H1 (cell line): ENCODE results near the gene SPATA31C2. TPM values are rescaled to one million over a fixed set of nuclear protein-coding genes. Genes with fewer than 3 reads are reported as not detected.

Experiments used
- CTCF ChIA-PET: fragments of 300-600 bp; sonication (Branson Sonifier 250); formaldehyde crosslinking; loops from one replicate; lab custom pipeline; 2021; ENCODE audit not compliant: partially characterized antibody; lab: Charles Lee
- POLR2A ChIA-PET: fragments of 300-600 bp; sonication (Branson Sonifier 250); formaldehyde crosslinking; loops from one replicate; lab custom pipeline; 2021; ENCODE audit warnings: inconsistent platforms; ENCODE audit not compliant: partially characterized antibody; lab: Charles Lee
- DNase-seq, 2 experiments: peaks; one replicate each; pipeline versions ENCODE4 v3.0.0 to v3.0.0-alpha.2; 2010 to 2022; ENCODE audit warnings: low spot score in 2 of 2, low read depth in 1 of 2, mixed read lengths in 1 of 2
- FAIRE-seq: peaks from 2 replicates; lab custom pipeline; 2011; peaks lifted over from hg19 to GRCh38; lab: Jason Lieb, UNC
- H2AFZ ChIP-seq: 2 replicates; pipeline ENCODE4 v1.8.1; 2012; ENCODE audit warnings: low read length, inconsistent platforms
- H2AK5ac ChIP-seq: 2 replicates; pipeline ENCODE4 v1.6.1; 2013; ENCODE audit warnings: low read depth, low read length
- H2BK120ac ChIP-seq: replicated peaks from 2 replicates; pipeline ENCODE3; 2013; ENCODE audit warnings: low read depth, low read length, inconsistent platforms
- H2BK12ac ChIP-seq: 2 replicates; pipeline ENCODE4 v1.6.1; 2013; ENCODE audit warnings: low read depth, low read length
- H2BK15ac ChIP-seq: 2 replicates; pipeline ENCODE4 v1.6.1; 2013; ENCODE audit warnings: low read length
- H2BK20ac ChIP-seq: 2 replicates; pipeline ENCODE4 v1.6.1; 2013; ENCODE audit warnings: low read length
- H2BK5ac ChIP-seq: 2 replicates; pipeline ENCODE4 v1.6.1; 2013; ENCODE audit warnings: low read depth, low read length
- H3K14ac ChIP-seq: 2 replicates; pipeline ENCODE4 v1.6.1; 2013; ENCODE audit warnings: inconsistent platforms; ENCODE audit not compliant: insufficient read length
- H3K18ac ChIP-seq: 2 replicates; pipeline ENCODE4 v1.6.1; 2013; ENCODE audit warnings: low read length; ENCODE audit errors: extremely low read depth
- H3K23ac ChIP-seq: 2 replicates; pipeline ENCODE4 v1.6.1; 2013; ENCODE audit warnings: inconsistent platforms; ENCODE audit not compliant: insufficient read length
- H3K23me2 ChIP-seq: 2 replicates; pipeline ENCODE4 v1.6.1; 2013; ENCODE audit warnings: low read depth, low read length
- H3K27ac ChIP-seq: 2 replicates; pipeline ENCODE4 v1.6.1; 2011; ENCODE audit warnings: low read depth, low read length, inconsistent platforms
- H3K27me3 ChIP-seq, 4 experiments: replicated peaks in 1 of 4; 1 replicate in 1 of 4; 2 replicates in 3 of 4; pipeline versions ENCODE4 v1.6.1 to v1.8.1; 2011 to 2013; ENCODE audit warnings: low read length in 3 of 4, mild to moderate bottlenecking in 3 of 4, inconsistent platforms in 2 of 4, mixed read lengths in 2 of 4, moderate library complexity in 1 of 4; ENCODE audit not compliant: control insufficient read depth in 3 of 4, insufficient read depth in 3 of 4; ENCODE audit errors: extremely low read depth in 1 of 4
- H3K36me3 ChIP-seq, 4 experiments: 2 replicates each; pipeline versions ENCODE4 v1.6.1 to v1.8.1; 2011 to 2013; ENCODE audit warnings: mild to moderate bottlenecking in 4 of 4, low read length in 3 of 4, moderate library complexity in 2 of 4, control low read depth in 1 of 4, inconsistent platforms in 1 of 4; ENCODE audit not compliant: insufficient read depth in 4 of 4, control insufficient read depth in 2 of 4
- H3K4ac ChIP-seq: replicated peaks from 2 replicates; pipeline ENCODE3; 2013; ENCODE audit warnings: low read length, low read depth, mixed read lengths, inconsistent platforms; ENCODE audit not compliant: insufficient read length
- H3K4me1 ChIP-seq, 4 experiments: replicated peaks in 1 of 4; 1 replicate in 1 of 4; 2 replicates in 3 of 4; pipeline versions ENCODE4 v1.6.1 to v1.8.1; 2011 to 2013; ENCODE audit warnings: low read length in 3 of 4, inconsistent platforms in 2 of 4, mixed read lengths in 1 of 4; ENCODE audit not compliant: insufficient read depth in 4 of 4, control insufficient read depth in 3 of 4
- H3K4me2 ChIP-seq, 2 experiments: 2 replicates each; pipeline versions ENCODE4 v1.6.1 to v1.8.1; 2011 to 2013; ENCODE audit warnings: low read depth in 2 of 2, low read length in 2 of 2, control low read depth in 1 of 2, inconsistent platforms in 1 of 2, mild to moderate bottlenecking in 1 of 2; ENCODE audit not compliant: insufficient read depth in 1 of 2
- H3K4me3 ChIP-seq, 4 experiments: fragments of 200-600, 300-600 bp in 1 of 4; sonication (generic), shearing (Covaris generic), sonication (Bioruptor Twin) in 1 of 4; 2 replicates each; pipeline versions ENCODE4 v1.5.1 to v1.8.1; 2011 to 2016; ENCODE audit warnings: low read length in 4 of 4, low read depth in 3 of 4, control low read depth in 2 of 4, inconsistent platforms in 2 of 4, mild to moderate bottlenecking in 2 of 4, mixed read lengths in 1 of 4, moderate library complexity in 1 of 4; ENCODE audit not compliant: insufficient read depth in 2 of 4; ENCODE audit errors: extremely low read depth in 1 of 4
- H3K56ac ChIP-seq: replicated peaks from 2 replicates; pipeline ENCODE3; 2013; ENCODE audit warnings: low read depth, mild to moderate bottlenecking, mixed read lengths, low read length, inconsistent platforms; ENCODE audit not compliant: insufficient read length
- H3K79me1 ChIP-seq: 2 replicates; pipeline ENCODE4 v1.6.1; 2013; ENCODE audit warnings: low read depth, low read length, control low read depth
- H3K79me2 ChIP-seq, 2 experiments: 2 replicates each; pipeline versions ENCODE4 v1.6.1 to v1.8.1; 2012 to 2013; ENCODE audit warnings: low read length in 2 of 2, mild to moderate bottlenecking in 2 of 2, inconsistent platforms in 1 of 2; ENCODE audit not compliant: insufficient read depth in 2 of 2, control insufficient read depth in 1 of 2
- H3K9ac ChIP-seq, 4 experiments: replicated peaks in 1 of 4; 1 replicate in 1 of 4; 2 replicates in 3 of 4; pipeline versions ENCODE4 v1.6.1 to v1.8.1; 2011 to 2013; ENCODE audit warnings: low read depth in 3 of 4, low read length in 3 of 4, control low read depth in 2 of 4, mild to moderate bottlenecking in 2 of 4, moderate library complexity in 2 of 4, inconsistent platforms in 1 of 4; ENCODE audit errors: extremely low read depth in 1 of 4
- H3K9me3 ChIP-seq, 2 experiments: 2 replicates each; pipeline versions ENCODE4 v1.6.1 to v1.8.1; 2012 to 2013; ENCODE audit warnings: mild to moderate bottlenecking in 2 of 2, moderate library complexity in 2 of 2, control low read depth in 1 of 2, inconsistent platforms in 1 of 2, low read depth in 1 of 2, low read length in 1 of 2, mixed read lengths in 1 of 2; ENCODE audit not compliant: insufficient read depth in 2 of 2
- H4K20me1 ChIP-seq, 2 experiments: replicated peaks in 1 of 2; 2 replicates each; pipeline versions ENCODE3 to v1.8.1; 2011 to 2013; ENCODE audit warnings: inconsistent platforms in 2 of 2, low read length in 2 of 2, mild to moderate bottlenecking in 1 of 2; ENCODE audit not compliant: insufficient read depth in 2 of 2, control insufficient read depth in 1 of 2
- H4K5ac ChIP-seq: 2 replicates; pipeline ENCODE4 v1.6.1; 2013; ENCODE audit warnings: low read length, low read depth, mixed read lengths, inconsistent platforms; ENCODE audit not compliant: insufficient read length
- H4K8ac ChIP-seq: 2 replicates; pipeline ENCODE4 v1.8.0; 2013; ENCODE audit warnings: mild to moderate bottlenecking, moderate library complexity, low read length, inconsistent platforms; ENCODE audit not compliant: insufficient read depth; ENCODE audit errors: extremely low read depth
- H4K91ac ChIP-seq: replicated peaks from 2 replicates; pipeline ENCODE3; 2013; ENCODE audit warnings: low read length, mixed read lengths, inconsistent platforms; ENCODE audit not compliant: insufficient read length
- HDAC2 ChIP-seq, 2 experiments: fragments of 300-600 bp in 1 of 2; sonication (generic) in 1 of 2; IDR thresholded peaks; 2 replicates each; pipeline ENCODE4 v1.6.1; 2011 to 2012; ENCODE audit warnings: low read depth in 2 of 2, low read length in 2 of 2, mild to moderate bottlenecking in 2 of 2, moderate library complexity in 2 of 2, borderline replicate concordance in 1 of 2, inconsistent platforms in 1 of 2
- WGBS, 2 experiments: shearing (Covaris generic) in 1 of 2; methylation state at CpG; one replicate each; pipeline versions ENCODE4 v1.1.6 to v1.1.7; 2013 to 2015; ENCODE audit warnings: low lambda C conversion rate in 2 of 2, mixed read lengths in 2 of 2, inconsistent platforms in 1 of 2, low coverage in 1 of 2, missing lambda C conversion rate in 1 of 2; ENCODE audit not compliant: insufficient replicate concordance in 2 of 2, insufficient coverage in 1 of 2, insufficient read length in 1 of 2; ENCODE audit errors: extremely low coverage in 1 of 2, missing lambda C conversion rate in 1 of 2; 5-methylcytosine and 5-hydroxymethylcytosine counted together
- polyA plus RNA-seq, 7 experiments: library from polyadenylated mRNA; depleted of rRNA in 3 of 7; stranded (reverse) in 5 of 7; unstranded in 2 of 7; fragments of >200 nt in 5 of 7; fragments of 200-250 nt in 2 of 7; gene quantifications; 1 replicate in 5 of 7; 2 replicates in 1 of 7; 4 replicates in 1 of 7; pipeline versions ENCODE4 v1.2.1 to v1.2.3, GENCODE V29; 2011 to 2013; ENCODE audit warnings: missing spikeins in 2 of 7, mixed read lengths in 2 of 7
- total RNA-seq: library from RNA; stranded (reverse); fragmentation: NEBNext Ultra II Directional; extraction: Animal tissue kit (Norgen Biotek cat#: 25700); gene quantifications from 2 replicates; pipeline ENCODE4 v1.2.1, GENCODE V29; 2021

The SPATA31C2 gene
- total and polyA plus RNA-seq, 2 of the 8 experiments (the other 6 are each of a cell fraction or from before 2014, with no cell fraction given) = 0.17 to 0.20 TPM

DNA sequence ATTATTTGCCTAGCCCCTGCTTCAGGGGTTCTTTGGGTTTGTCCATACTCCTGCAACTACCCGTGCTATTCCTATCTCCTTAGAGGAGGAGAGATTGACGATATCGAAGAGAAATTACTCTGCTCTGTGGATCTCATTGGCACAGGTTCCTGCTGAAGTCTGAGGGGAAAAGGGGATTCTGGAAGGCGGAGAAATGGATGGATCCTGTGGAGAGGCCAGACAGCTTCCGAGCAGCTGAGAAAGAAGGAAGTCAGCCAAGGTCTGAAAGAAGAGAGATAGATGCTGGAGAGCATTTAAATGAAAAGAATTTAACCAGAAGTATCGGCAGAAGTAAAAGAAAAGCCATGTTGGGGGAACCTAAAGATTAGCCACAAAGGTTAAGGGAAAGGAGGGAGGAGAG, 40.4 kb upstream of the SPATA31C2 start:
- Histone ChIP-seq H3K18ac (no peak overlapping the region), H4K5ac (no peak overlapping the region), H3K9me3 (no peaks in the 10 kb centered on the region), H2BK120ac (no peak overlapping the region), H4K8ac (no peak overlapping the region), H2BK15ac (no peak overlapping the region), H4K91ac (no peak overlapping the region), H2BK20ac (no peak overlapping the region), H3K4me1 (no peaks in the 10 kb centered on the region), H3K4ac (no peak overlapping the region), H2AFZ (no peak overlapping the region), H3K14ac (no peak overlapping the region), H2BK12ac (0 out of 2 replicates have a peak overlapping the region, but pooled peaks have one; percentile 46), H3K56ac (no peak overlapping the region), H3K27me3 (no peaks in the 10 kb centered on the region), H3K27ac (no peak overlapping the region), H3K23me2 (no peaks in the 10 kb centered on the region; the same call in 1 of the 2 replicates), H3K4me3 (no peak overlapping the region), H3K79me2 (no peaks in the 10 kb centered on the region), H2BK5ac (no peak overlapping the region), H4K20me1 (no peaks in the 10 kb centered on the region), H3K23ac (no peak overlapping the region), H3K36me3 (no peaks in the 10 kb centered on the region), H3K4me2 (no peak overlapping the region), H2AK5ac (no peak overlapping the region), H3K79me1 (no peaks in the 10 kb centered on the region), H3K9ac (no peak overlapping the region)
- no peak for FAIRE-seq
- WGBS, 2 experiments = 87% methylated on average over 6 of the region's 6 CpGs; no CpG with 5 or more reads in 1 of the 2 experiments
- TF ChIP-seq HDAC2 (IDR thresholded peaks at IDR 0.05; ENCODE audit: borderline replicate concordance in 1 of 2, low read depth in 2 of 2, low read length in 2 of 2) = no peak
- no peak for DNase-seq
- POLR2A ChIA-PET = no interaction called here
- CTCF ChIA-PET = no interaction called here
